Astrocyte (in vitro differentiated cells and primary cell): Measurements from ENCODE around the gene SLC12A5. TPM values are rescaled to one million over a fixed set of nuclear protein-coding genes. Genes with fewer than 3 reads are reported as not detected.

Experiments
- DNase-seq: peaks from one replicate; pipeline ENCODE4 v3.0.0-alpha.2; 2010; ENCODE audit warnings: low read depth
- FAIRE-seq: peaks from 2 replicates; lab custom pipeline; 2011; peaks lifted over from hg19 to GRCh38; lab: Jason Lieb, UNC
- H2AFZ ChIP-seq: 2 replicates; pipeline ENCODE4 v1.6.0; 2012; ENCODE audit warnings: low read depth, low read length, inconsistent platforms
- H3K27ac ChIP-seq: 2 replicates; pipeline ENCODE4 v1.5.1; 2011; ENCODE audit warnings: low read depth, low read length, inconsistent platforms
- H3K27me3 ChIP-seq: 2 replicates; pipeline ENCODE4 v1.6.0; 2011; ENCODE audit warnings: low read length, inconsistent platforms; ENCODE audit not compliant: insufficient read depth
- H3K36me3 ChIP-seq: 2 replicates; pipeline ENCODE4 v1.5.1; 2011; ENCODE audit warnings: low read length, inconsistent platforms; ENCODE audit not compliant: insufficient read depth
- H3K4me1 ChIP-seq: 2 replicates; pipeline ENCODE4 v1.5.1; 2011; ENCODE audit warnings: low read length, inconsistent platforms; ENCODE audit not compliant: insufficient read depth
- H3K4me2 ChIP-seq: 2 replicates; pipeline ENCODE4 v1.6.0; 2012; ENCODE audit warnings: low read length, inconsistent platforms
- H3K4me3 ChIP-seq: 2 replicates; pipeline ENCODE4 v1.5.1; 2011; ENCODE audit warnings: low read depth, mild to moderate bottlenecking, low read length, inconsistent platforms; ENCODE audit not compliant: insufficient read depth
- H3K79me2 ChIP-seq: 2 replicates; pipeline ENCODE4 v1.6.0; 2012; ENCODE audit warnings: mild to moderate bottlenecking, low read length, inconsistent platforms; ENCODE audit not compliant: insufficient read depth
- H3K9ac ChIP-seq: 2 replicates; pipeline ENCODE4 v1.6.0; 2012; ENCODE audit warnings: mild to moderate bottlenecking, low read length, inconsistent platforms
- H3K9me3 ChIP-seq: 2 replicates; pipeline ENCODE4 v1.5.1; 2012; ENCODE audit warnings: low read depth, mild to moderate bottlenecking, low read length, inconsistent platforms; ENCODE audit not compliant: insufficient read depth
- H4K20me1 ChIP-seq: 2 replicates; pipeline ENCODE4 v1.6.0; 2012; ENCODE audit warnings: low read length, inconsistent platforms; ENCODE audit not compliant: insufficient read depth
- H3K27ac Mint-ChIP-seq: one replicate; pipeline ENCODE4 v1.8.0; 2021; ENCODE audit warnings: mild to moderate bottlenecking, mixed read lengths; ENCODE audit not compliant: unreplicated experiment
- H3K27me3 Mint-ChIP-seq: one replicate; pipeline ENCODE4 v1.8.0; 2021; ENCODE audit warnings: low read depth, mixed read lengths; ENCODE audit not compliant: unreplicated experiment
- H3K36me3 Mint-ChIP-seq: one replicate; pipeline ENCODE4 v1.8.0; 2021; ENCODE audit warnings: low read depth, mixed read lengths; ENCODE audit not compliant: unreplicated experiment
- H3K4me1 Mint-ChIP-seq: one replicate; pipeline ENCODE4 v1.8.0; 2021; ENCODE audit warnings: low read depth, mixed read lengths; ENCODE audit not compliant: unreplicated experiment
- H3K4me3 Mint-ChIP-seq: one replicate; pipeline ENCODE4 v1.8.0; 2021; ENCODE audit warnings: mild to moderate bottlenecking, moderate library complexity, mixed read lengths; ENCODE audit not compliant: unreplicated experiment
- H3K9me3 Mint-ChIP-seq: one replicate; pipeline ENCODE4 v1.8.0; 2021; ENCODE audit warnings: mild to moderate bottlenecking, mixed read lengths; ENCODE audit not compliant: unreplicated experiment
- EZH2 ChIP-seq: IDR thresholded peaks from 2 replicates; pipeline ENCODE4 v1.6.1; 2012; ENCODE audit warnings: mild to moderate bottlenecking, low read length, inconsistent platforms; ENCODE audit not compliant: insufficient read depth
- total RNA-seq: library from RNA; stranded (reverse); gene quantifications from 2 replicates; pipeline ENCODE4 v1.2.1, GENCODE V29; 2021
- TF ChIP-seq, protein P1 (sequence below): IDR thresholded peaks from 2 replicates; pipeline ENCODE4 v1.5.1; 2011; ENCODE audit warnings: low read depth, mild to moderate bottlenecking, inconsistent platforms, low read length, moderate library complexity; ENCODE audit not compliant: insufficient read depth

Gene SLC12A5
- total RNA-seq, 1 donor from 2014 or later, result 14.6 TPM

DNA sequence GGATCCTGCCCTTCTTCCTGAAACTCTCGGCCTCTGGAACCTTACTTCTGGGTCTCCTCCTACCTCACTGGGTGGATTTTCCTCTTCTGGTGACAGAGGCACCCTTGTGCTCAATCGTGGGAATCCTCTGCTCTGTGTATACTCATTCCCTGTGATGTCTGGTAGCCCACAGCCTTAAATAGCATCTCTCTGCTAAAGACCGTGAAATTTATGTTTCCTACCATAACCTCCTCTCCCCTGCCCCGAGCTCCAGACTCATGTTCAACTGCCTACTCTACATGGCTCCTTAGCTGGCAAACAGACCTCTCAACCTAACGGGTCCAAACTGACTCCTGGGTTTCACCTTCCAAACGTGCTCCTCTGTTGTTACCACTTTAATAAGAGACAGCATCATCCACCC is 10.4 kb upstream of the SLC12A5 start:
- no peak overlapping the region for H3K4me3 ChIP-seq
- no peak overlapping the region for H3K4me3 Mint-ChIP-seq
- peaks cover 20% of the 10 kb centered on the region for H3K27me3 Mint-ChIP-seq
- TF ChIP-seq EZH2, result no peak
- TF ChIP-seq, protein P1, sequence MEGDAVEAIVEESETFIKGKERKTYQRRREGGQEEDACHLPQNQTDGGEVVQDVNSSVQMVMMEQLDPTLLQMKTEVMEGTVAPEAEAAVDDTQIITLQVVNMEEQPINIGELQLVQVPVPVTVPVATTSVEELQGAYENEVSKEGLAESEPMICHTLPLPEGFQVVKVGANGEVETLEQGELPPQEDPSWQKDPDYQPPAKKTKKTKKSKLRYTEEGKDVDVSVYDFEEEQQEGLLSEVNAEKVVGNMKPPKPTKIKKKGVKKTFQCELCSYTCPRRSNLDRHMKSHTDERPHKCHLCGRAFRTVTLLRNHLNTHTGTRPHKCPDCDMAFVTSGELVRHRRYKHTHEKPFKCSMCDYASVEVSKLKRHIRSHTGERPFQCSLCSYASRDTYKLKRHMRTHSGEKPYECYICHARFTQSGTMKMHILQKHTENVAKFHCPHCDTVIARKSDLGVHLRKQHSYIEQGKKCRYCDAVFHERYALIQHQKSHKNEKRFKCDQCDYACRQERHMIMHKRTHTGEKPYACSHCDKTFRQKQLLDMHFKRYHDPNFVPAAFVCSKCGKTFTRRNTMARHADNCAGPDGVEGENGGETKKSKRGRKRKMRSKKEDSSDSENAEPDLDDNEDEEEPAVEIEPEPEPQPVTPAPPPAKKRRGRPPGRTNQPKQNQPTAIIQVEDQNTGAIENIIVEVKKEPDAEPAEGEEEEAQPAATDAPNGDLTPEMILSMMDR, result no peak
- no peak overlapping the region for H2AFZ ChIP-seq
- H3K27ac ChIP-seq, result no peak overlapping the region
- H3K9ac ChIP-seq, result no peak overlapping the region
- FAIRE-seq, result no peak
- H3K27me3 ChIP-seq, result peaks cover 37% of the 10 kb centered on the region
- peaks cover 4% of the 10 kb centered on the region for H4K20me1 ChIP-seq
- no peak overlapping the region for H3K27ac Mint-ChIP-seq
- no peaks in the 10 kb centered on the region for H3K79me2 ChIP-seq
- no peaks in the 10 kb centered on the region for H3K36me3 Mint-ChIP-seq
- no peak for DNase-seq
- H3K9me3 ChIP-seq, result no peaks in the 10 kb centered on the region
- peaks cover 2% of the 10 kb centered on the region for H3K4me1 Mint-ChIP-seq
- H3K36me3 ChIP-seq, result no peaks in the 10 kb centered on the region
- no peak overlapping the region for H3K4me2 ChIP-seq
- no peaks in the 10 kb centered on the region for H3K9me3 Mint-ChIP-seq
- no peaks in the 10 kb centered on the region for H3K4me1 ChIP-seq

- Histone ChIP-seq H3K79me2 (no peaks in the 10 kb centered on the region), H3K9me3 (no peaks in the 10 kb centered on the region), H3K27ac (no peak overlapping the region), H3K27me3 (peaks cover 45% of the 10 kb centered on the region), H3K4me2 (no peak overlapping the region), H3K4me3 (no peak overlapping the region), H3K9ac (no peak overlapping the region), H3K4me1 (no peaks in the 10 kb centered on the region), H2AFZ (no peak overlapping the region), H3K36me3 (no peaks in the 10 kb centered on the region), H4K20me1 (peaks cover 4% of the 10 kb centered on the region)
- no peak for FAIRE-seq
- no peak for DNase-seq
- Mint-ChIP-seq H3K36me3 (peaks cover 4% of the 10 kb centered on the region), H3K4me1 (peaks cover 2% of the 10 kb centered on the region), H3K27me3 (peaks cover 35% of the 10 kb centered on the region), H3K9me3 (no peaks in the 10 kb centered on the region), H3K27ac (no peak overlapping the region), H3K4me3 (no peak overlapping the region)
- TF ChIP-seq, protein P1, result no peak
- TF ChIP-seq EZH2, result no peak
These were observed 8.5 kb upstream of the SLC12A5 start for GRCh38 chr20:46020555-46020954.
